ENCODE results near the gene CCDC3. TPM values are rescaled to one million over a fixed set of nuclear protein-coding genes. Genes with fewer than 3 reads are reported as not detected.

CCDC3 gene
- total RNA-seq = 10.2 TPM
- long read RNA-seq, transcript CCDC3-201 (3 exons, 2,731 nt) = major isoform, 16 of 21 reads
- long read RNA-seq, partial matches to known transcripts = 1 of 21 reads
- long read RNA-seq, other reads (novel, unspliced or antisense) = 4 of 21 reads

- Histone ChIP-seq H3K36me3 (no peaks in the 10 kb centered on the region), H3K27ac (no peak within 1 kb of the TSS), H3K4me3 (peak within 1 kb of the TSS; percentile 42), H3K27me3 (peaks cover 25% of the 10 kb centered on the region), H3K4me1 (no peaks in the 10 kb centered on the region), H3K9me3 (no peaks in the 10 kb centered on the region)
- intact Hi-C loops (cut with DNase I) = no loop called here
- DNase-seq (no peak), ATAC-seq (peak; percentile 56)
- TF ChIP-seq CTCF (IDR thresholded peaks at IDR 0.05) = no peak
Observed at GRCh38 chr10:13001041-13001886, at the start of gene CCDC3. CCDC3 (minus strand) TSS chr10:13001713; CDS start chr10:13001570, 143 bp downstream.

DNA sequence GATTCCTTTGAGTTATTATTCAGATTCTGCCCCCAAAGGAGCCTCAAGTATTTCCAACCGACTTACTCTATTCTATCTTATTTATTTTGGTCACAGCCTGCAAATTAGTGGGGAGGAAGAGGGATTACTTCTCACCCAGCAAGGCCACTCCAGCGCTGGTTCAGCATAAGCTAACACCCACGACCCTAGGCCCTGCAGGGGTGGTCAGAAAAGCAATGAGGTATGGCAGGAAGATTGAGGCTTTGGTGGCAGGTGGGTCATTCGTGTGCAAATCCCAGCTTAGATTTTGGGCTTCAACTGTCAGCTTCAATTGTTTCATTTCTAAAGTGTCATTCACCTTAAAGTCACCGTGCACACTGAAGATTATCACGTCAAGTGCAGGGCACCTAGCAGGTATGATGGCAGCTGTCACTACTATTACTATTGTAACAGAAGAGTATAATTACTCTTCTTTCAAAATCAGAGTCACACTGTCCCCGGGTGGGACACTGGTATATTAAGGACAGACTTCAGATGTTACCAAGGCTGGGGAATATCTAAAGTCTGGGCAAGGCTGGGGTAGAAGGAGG lies 49.7 kb upstream of the CCDC3 start:
- Histone ChIP-seq H3K4me1 (no peaks in the 10 kb centered on the region), H3K9me3 (no peaks in the 10 kb centered on the region), H3K27ac (no peak overlapping the region), H3K36me3 (no peaks in the 10 kb centered on the region), H3K27me3 (no peaks in the 10 kb centered on the region), H3K4me3 (no peak overlapping the region)
- intact Hi-C loops (cut with DNase I) = no loop called here
- ATAC-seq = no peak
- no peak for TF ChIP-seq CTCF (IDR thresholded peaks at IDR 0.05)
- DNase-seq = no peak

GRCh38 chr10:13049774-13050420 lies 48.4 kb upstream of the CCDC3 start:
- Histone ChIP-seq H3K4me3 (no peak overlapping the region), H3K4me1 (no peaks in the 10 kb centered on the region), H3K9me3 (no peaks in the 10 kb centered on the region), H3K27me3 (no peaks in the 10 kb centered on the region), H3K27ac (no peak overlapping the region), H3K36me3 (no peaks in the 10 kb centered on the region)
- ATAC-seq = no peak
- no peak for DNase-seq
- no peak for TF ChIP-seq CTCF (IDR thresholded peaks at IDR 0.05)
- intact Hi-C loops (cut with DNase I) = no loop called here

DNA sequence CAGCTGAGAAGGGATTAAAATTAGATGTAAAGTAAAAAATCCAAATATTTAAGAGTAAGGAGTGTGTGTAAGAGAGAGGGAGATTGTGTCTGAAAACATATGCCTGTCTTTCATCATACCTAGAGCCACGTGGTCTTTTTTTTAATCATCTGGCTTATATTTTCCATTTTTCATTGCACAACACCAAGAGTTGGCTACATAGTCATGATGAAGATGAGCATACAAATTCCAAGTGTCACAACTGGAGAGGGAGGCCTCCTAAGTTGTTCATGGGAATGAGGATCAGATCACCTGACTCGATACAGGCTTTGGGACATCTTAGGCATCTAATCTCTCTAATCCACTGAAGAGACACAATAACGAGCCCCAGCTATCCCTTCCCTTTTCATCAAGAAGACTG lies 47.2 kb upstream of the CCDC3 start:
- DNase-seq = no peak
- H3K36me3 ChIP-seq = no peaks in the 10 kb centered on the region
- TF ChIP-seq CTCF (IDR thresholded peaks at IDR 0.05) = no peak
- no peak for ATAC-seq
- no peaks in the 10 kb centered on the region for H3K4me1 ChIP-seq
- no peaks in the 10 kb centered on the region for H3K9me3 ChIP-seq
- intact Hi-C loops (cut with DNase I) = no loop called here
- H3K27ac ChIP-seq = no peak overlapping the region
- no peak overlapping the region for H3K4me3 ChIP-seq
- no peaks in the 10 kb centered on the region for H3K27me3 ChIP-seq

DNA sequence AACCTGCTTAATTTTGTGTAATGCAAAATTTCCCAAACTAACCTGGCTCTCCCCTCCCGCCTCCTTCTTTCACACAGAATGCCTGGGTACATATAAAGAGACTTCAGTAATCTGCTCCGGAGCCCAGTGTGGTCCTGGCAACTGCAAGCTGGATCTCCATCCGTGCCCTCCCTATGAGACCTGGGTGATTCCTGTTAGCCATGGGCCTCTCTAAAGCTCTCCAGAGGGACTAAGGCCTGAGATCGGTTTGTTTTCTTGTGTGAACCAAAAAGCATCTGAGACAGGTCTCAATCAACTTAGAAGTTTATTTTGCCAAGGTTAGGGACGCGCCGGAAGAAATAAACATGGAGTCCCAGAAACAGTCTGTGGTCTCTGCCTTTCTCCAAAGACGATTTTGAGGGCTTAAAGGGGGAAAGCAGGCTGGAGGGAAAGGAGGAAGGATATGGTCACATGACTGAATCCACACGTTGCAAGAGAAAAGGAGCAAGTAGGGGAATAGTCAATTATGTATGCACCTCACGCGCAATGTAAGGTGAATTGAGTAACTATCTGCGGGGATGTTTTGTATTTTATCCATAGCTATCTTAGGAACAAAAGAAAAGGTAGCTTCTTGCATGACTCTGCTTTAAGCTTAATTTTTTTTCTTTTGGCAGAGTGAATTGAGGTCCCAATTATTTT lies 46.2 kb upstream of the CCDC3 start:
- Histone ChIP-seq H3K9me3 (no peaks in the 10 kb centered on the region), H3K27me3 (no peaks in the 10 kb centered on the region), H3K27ac (no peak overlapping the region), H3K36me3 (no peaks in the 10 kb centered on the region), H3K4me1 (no peaks in the 10 kb centered on the region), H3K4me3 (no peak overlapping the region)
- DNase-seq = no peak
- intact Hi-C loops (cut with DNase I) = no loop called here
- ATAC-seq = no peak
- TF ChIP-seq CTCF (IDR thresholded peaks at IDR 0.05) = no peak

Data from upper lobe of right lung (tissue), 1 donor.